GM21737 (cell line): Measurements from ENCODE around the gene SEPTIN1.
"Not testable (repeated sequence)": the region's sequence is repeated elsewhere in the genome, so short reads cannot be mapped to it uniquely, and the experiment has no call there.

Experiments
- ATAC-seq: cut with Tn5 transposase; IDR thresholded peaks from one replicate; pipeline ENCODE4 v1.9.1; 2021; ENCODE audit warnings: mild to moderate bottlenecking, moderate library complexity; ENCODE audit not compliant: unreplicated experiment

Gene SEPTIN1

DNA sequence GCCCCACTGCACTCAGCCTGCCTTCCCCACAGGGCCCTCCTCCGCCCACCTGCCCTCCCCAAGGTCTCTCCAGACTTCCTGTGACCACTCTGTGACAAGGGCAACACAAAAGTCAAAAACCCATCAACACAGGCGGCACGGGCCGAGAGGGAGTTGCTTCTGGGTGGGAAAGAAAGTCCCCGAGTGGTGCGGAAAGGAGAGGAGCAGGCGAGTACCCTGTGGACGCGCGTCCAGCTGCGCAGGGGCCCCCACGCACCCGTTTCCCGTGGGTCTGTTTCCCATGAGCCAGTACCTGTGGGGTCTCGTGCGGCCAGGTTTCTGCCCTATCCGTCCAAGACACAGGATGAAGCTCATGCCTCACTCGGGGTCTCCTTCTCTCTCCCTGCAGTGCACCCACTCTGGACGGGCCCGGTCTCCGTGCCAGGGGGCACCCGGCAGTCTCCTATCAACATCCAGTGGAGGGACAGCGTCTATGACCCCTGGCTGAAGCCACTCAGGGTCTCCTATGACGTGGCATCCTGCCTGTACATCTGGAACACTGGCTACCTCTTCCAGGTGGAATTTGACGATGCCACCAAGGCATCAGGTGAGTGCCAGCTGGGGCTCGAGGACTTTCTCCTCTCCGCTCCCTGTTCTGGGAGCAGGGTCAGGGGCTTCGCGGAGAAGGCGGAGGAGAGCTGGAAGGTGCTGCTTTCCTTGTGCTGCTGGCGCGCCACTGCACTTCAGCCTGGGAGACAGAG, 39.4 kb downstream of the SEPTIN1 start:
- ATAC-seq = no peak

- ATAC-seq = not testable (repeated sequence)
These were observed 40.4 kb downstream of the SEPTIN1 start for GRCh38 chr16:30341971-30342370.

DNA sequence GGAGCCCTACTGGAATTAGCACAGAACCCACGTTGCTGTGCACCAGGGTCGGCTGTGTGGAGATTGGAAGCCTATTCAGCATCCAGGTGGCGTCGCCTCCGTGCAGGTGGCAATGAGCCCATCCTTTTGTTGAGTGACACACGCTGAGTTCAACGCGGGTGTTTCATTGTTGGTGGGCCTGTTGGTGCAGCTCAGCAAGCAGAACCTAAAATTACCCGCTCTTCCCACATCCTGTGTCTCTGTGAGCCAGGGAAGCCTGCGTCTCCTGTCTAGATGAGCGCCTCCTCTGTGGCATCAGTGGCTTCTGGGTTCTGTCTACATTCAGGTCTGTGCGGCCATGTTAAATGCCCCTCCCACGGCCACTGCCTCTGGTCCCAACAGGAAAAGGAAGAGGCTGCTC, 41.7 kb downstream of the SEPTIN1 start:
- no peak for ATAC-seq

DNA sequence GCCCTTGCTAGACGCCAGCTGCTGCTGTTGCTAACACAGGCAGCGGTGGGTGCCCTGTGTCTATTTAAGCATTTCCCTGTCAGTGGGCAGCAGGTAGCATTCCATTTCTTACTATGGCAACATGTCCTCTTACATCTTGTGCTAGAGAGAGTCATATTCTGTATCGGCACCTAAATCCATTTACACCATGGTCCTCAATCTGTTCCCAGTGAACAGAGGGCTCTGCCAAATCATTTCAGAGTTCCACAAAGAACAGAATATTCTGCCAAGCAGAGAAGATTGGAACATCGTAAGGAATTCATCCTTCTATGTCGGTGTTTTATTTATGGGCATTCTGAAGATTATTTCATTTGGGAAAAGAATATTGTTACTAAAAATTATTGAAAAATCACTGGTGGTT, 43.6 kb downstream of the SEPTIN1 start:
- ATAC-seq = not testable (repeated sequence)

GRCh38 chr16:30337964-30338357, 44.4 kb downstream of the SEPTIN1 start:
- ATAC-seq = not testable (repeated sequence)

GRCh38 chr16:30335598-30336474, 46.5 kb downstream of the SEPTIN1 start:
- ATAC-seq = peak; percentile 8

DNA sequence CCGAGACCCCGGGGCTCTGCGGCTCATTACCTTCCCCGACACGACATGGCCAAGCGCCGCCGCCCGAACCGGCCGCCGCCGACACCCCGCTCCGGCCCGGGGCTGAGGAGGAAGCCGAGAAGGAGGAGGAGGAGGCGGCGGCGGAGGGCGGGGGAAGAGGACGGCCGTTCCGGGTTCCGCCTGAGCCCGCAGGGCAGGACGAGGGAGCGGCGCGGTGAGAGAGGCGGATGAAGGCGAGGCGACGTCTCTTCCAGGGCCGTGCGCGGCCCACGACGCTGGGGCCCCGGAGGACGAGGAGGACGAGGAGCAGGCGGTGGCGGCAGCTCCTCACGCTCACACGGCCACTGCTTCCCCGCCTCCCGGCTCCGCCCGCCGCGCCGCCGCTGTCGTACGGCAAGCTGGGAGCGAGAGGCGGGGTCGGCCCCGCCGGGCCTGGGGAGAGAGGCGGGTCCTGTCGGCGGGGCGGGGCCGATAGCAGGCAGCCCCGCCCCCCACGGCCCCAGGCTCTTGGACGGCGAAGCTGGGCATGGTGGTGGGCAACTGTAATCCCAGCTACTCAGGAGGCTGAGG, 47.2 kb downstream of the SEPTIN1 start:
- peak; percentile 75 for ATAC-seq

GRCh38 chr16:30334473-30334989, 47.8 kb downstream of the SEPTIN1 start:
- ATAC-seq = peak; percentile 85
